HCT116 (cell line): Measurements from ENCODE around the gene EPS8L2. TPM values are rescaled to one million over a fixed set of nuclear protein-coding genes. Genes with fewer than 3 reads are reported as not detected.

ENCODE experiments used
- ATAC-seq: fragments of 200-7000 bp; cut with Tn5 transposase; 2 replicates; pipeline ENCODE4 v1.9.1; 2020; ENCODE audit warnings: mild to moderate bottlenecking, moderate library complexity
- BruUV-seq: library from RNA; stranded (reverse); fragments of 400-500 nt; replicated peaks from 2 replicates; lab custom pipeline; 2021; lab: Mats Ljungman, UMichigan
- CTCF ChIA-PET: fragments of 300-600 bp; sonication (Branson Sonifier 250); formaldehyde crosslinking; loops from one replicate; lab custom pipeline; 2021; ENCODE audit warnings: antibody characterized with exemption; lab: Charles Lee
- POLR2A ChIA-PET: fragments of 300-600, 350-600 bp; sonication (Branson Sonifier 250); formaldehyde crosslinking; loops from one replicate; lab custom pipeline; 2021; ENCODE audit warnings: antibody characterized with exemption; lab: Charles Lee
- RAD21 ChIA-PET, 2 experiments: fragments of 300-600 bp; sonication (Branson Sonifier 250); formaldehyde crosslinking; loops; one replicate each; lab custom pipeline; 2023; ENCODE audit warnings: low total read pairs in 2 of 2; ENCODE audit not compliant: uncharacterized antibody in 2 of 2, unreplicated experiment in 2 of 2, low non-redundant PET in 1 of 2; lab: Charles Lee
- DNase-seq: peaks from one replicate; pipeline ENCODE4 v3.0.0-alpha.2; 2010; ENCODE audit warnings: low read depth, low spot score
- H2AFZ ChIP-seq: fragments of 200-600 bp; shearing (Covaris generic), sonication (generic); 2 replicates; pipeline ENCODE4 v1.6.1; 2017; ENCODE audit warnings: low read depth, mixed run types, mixed read lengths, antibody characterized with exemption, low read length; ENCODE audit not compliant: poor library complexity, severe bottlenecking
- H3K27ac ChIP-seq: 2 replicates; pipeline ENCODE4 v1.5.1; 2012; ENCODE audit warnings: low read depth, low read length
- H3K27me3 ChIP-seq: fragments of 200-600 bp; sonication (generic); 2 replicates; pipeline ENCODE4 v1.6.1; 2016; ENCODE audit warnings: mixed run types, low read length, mixed read lengths; ENCODE audit not compliant: insufficient read depth
- H3K36me3 ChIP-seq, 2 experiments: fragments of 200-500 bp in 1 of 2; fragments of 200-600 bp in 1 of 2; sonication (Bioruptor generic) in 1 of 2; sonication (generic) in 1 of 2; 2 replicates each; pipeline versions ENCODE4 v1.5.1 to v1.6.1; 2014 to 2016; ENCODE audit warnings: low read length in 2 of 2, inconsistent platforms in 1 of 2, mixed read lengths in 1 of 2, mixed run types in 1 of 2; ENCODE audit not compliant: insufficient read depth in 2 of 2, control insufficient read depth in 1 of 2
- H3K4me1 ChIP-seq, 2 experiments: fragments of 200-600 bp in 1 of 2; sonication (generic) in 1 of 2; 2 replicates each; pipeline versions ENCODE4 v1.5.1 to v1.6.1; 2012 to 2017; ENCODE audit warnings: low read length in 2 of 2, inconsistent platforms in 1 of 2, mild to moderate bottlenecking in 1 of 2, mixed read lengths in 1 of 2, mixed run types in 1 of 2, moderate library complexity in 1 of 2; ENCODE audit not compliant: insufficient read depth in 2 of 2, control insufficient read depth in 1 of 2
- H3K4me2 ChIP-seq: fragments of 200-600 bp; sonication (generic); 2 replicates; pipeline ENCODE4 v1.6.1; 2017; ENCODE audit warnings: mixed run types, low read length, mixed read lengths
- H3K4me3 ChIP-seq, 2 experiments: fragments of 200-600 bp in 1 of 2; sonication (generic) in 1 of 2; replicated peaks in 1 of 2; 2 replicates each; pipeline ENCODE4 v1.5.1; 2011 to 2016; ENCODE audit warnings: low read length in 2 of 2, control low read depth in 1 of 2, low read depth in 1 of 2, mild to moderate bottlenecking in 1 of 2, mixed read lengths in 1 of 2, mixed run types in 1 of 2
- H3K79me2 ChIP-seq: fragments of 200-600 bp; sonication (generic); 2 replicates; pipeline ENCODE4 v1.6.1; 2017; ENCODE audit warnings: mild to moderate bottlenecking, mixed run types, low read length, moderate library complexity, mixed read lengths; ENCODE audit not compliant: insufficient read depth
- H3K9ac ChIP-seq: fragments of 200-600 bp; sonication (generic); 2 replicates; pipeline ENCODE4 v1.6.1; 2016; ENCODE audit warnings: low read length, mixed read lengths
- H3K9me2 ChIP-seq: fragments of 200-600 bp; sonication (generic), shearing (Covaris generic); 2 replicates; pipeline ENCODE4 v1.6.1; 2017; ENCODE audit warnings: mixed run types, mild to moderate bottlenecking, moderate library complexity; ENCODE audit not compliant: insufficient read depth
- H3K9me3 ChIP-seq, 2 experiments: fragments of 200-500 bp in 1 of 2; fragments of 200-600 bp in 1 of 2; sonication (Bioruptor generic) in 1 of 2; sonication (generic) in 1 of 2; 2 replicates each; pipeline ENCODE4 v1.6.1; 2014 to 2017; ENCODE audit warnings: low read length in 2 of 2, mixed read lengths in 2 of 2, inconsistent platforms in 1 of 2, low read depth in 1 of 2, mild to moderate bottlenecking in 1 of 2, mixed run types in 1 of 2, moderate library complexity in 1 of 2; ENCODE audit not compliant: control insufficient read depth in 1 of 2, insufficient read depth in 1 of 2
- H4K20me1 ChIP-seq: fragments of 200-600 bp; sonication (generic), shearing (Covaris generic); 2 replicates; pipeline ENCODE4 v1.6.1; 2017; ENCODE audit warnings: mixed run types, mild to moderate bottlenecking, moderate library complexity; ENCODE audit not compliant: insufficient read depth
- EGR1 ChIP-seq: IDR thresholded peaks from 2 replicates; pipeline ENCODE4 v1.6.1; 2012; ENCODE audit warnings: low read depth
- ELF1 ChIP-seq: IDR thresholded peaks from 2 replicates; pipeline ENCODE4 v1.6.1; 2012; ENCODE audit warnings: low read depth, borderline replicate concordance
- EZH2 ChIP-seq: fragments of 200-600 bp; sonication (generic); IDR thresholded peaks from 2 replicates; pipeline ENCODE4 v1.6.1; 2017; ENCODE audit warnings: antibody characterized with exemption, mixed run types
- FOSL1 ChIP-seq: IDR thresholded peaks from 2 replicates; pipeline ENCODE4 v1.6.1; 2012; ENCODE audit warnings: low read depth
- JUND ChIP-seq: IDR thresholded peaks from 2 replicates; pipeline ENCODE4 v1.6.1; 2012
- MAX ChIP-seq: IDR thresholded peaks from 2 replicates; pipeline ENCODE4 v1.6.1; 2012
- RAD21 ChIP-seq: IDR thresholded peaks from 2 replicates; pipeline ENCODE4 v1.6.1; 2012; ENCODE audit warnings: low read depth, mild to moderate bottlenecking
- SP1 ChIP-seq: IDR thresholded peaks from 2 replicates; pipeline ENCODE4 v1.6.1; 2012; ENCODE audit warnings: low read depth
- SRF ChIP-seq: IDR thresholded peaks from 2 replicates; pipeline ENCODE4 v1.6.1; 2012; ENCODE audit warnings: low read depth
- ZNF274 ChIP-seq: fragments of 200-500 bp; sonication (Bioruptor generic); IDR thresholded peaks from 2 replicates; pipeline ENCODE4 v1.6.1; 2014; ENCODE audit warnings: mild to moderate bottlenecking, low read depth, low read length, inconsistent platforms
- intact Hi-C: fragments of 100-400 bp; cut with micrococcal nuclease; formaldehyde crosslinking; loops from 2 replicates; pipeline ENCODE4 v1.10.0; 2022
- total RNA-seq: library from RNA; stranded (reverse); gene quantifications from one replicate; pipeline ENCODE4 v1.2.1, GENCODE V29; 2021; ENCODE audit not compliant: unreplicated experiment
- TF ChIP-seq, protein P1 (sequence below): IDR thresholded peaks from 2 replicates; pipeline ENCODE4 v1.6.1; 2012; ENCODE audit warnings: low read depth

Gene EPS8L2
- total RNA-seq, 1 experiment from 2014 or later: 157 TPM

DNA sequence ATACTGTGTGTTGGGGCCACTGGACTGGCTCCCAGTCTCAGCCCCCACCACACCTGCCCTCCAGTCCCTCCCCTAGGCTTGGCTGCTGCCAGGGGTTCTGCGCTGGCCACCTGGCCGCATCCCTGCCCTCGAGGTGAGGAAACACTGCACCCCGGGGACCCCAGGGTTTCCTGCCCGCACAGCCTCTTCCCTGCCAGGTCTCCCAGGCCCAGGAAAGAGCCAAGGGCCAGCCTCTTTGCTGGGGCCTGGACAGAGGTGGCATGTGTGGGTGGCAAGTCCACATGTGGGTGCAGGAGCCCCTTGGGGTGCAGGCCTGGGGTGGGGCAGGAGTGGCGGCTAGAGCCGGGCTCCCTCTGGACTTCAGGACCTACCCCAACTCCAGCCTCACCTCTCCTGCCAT lies 2.5 kb downstream of the EPS8L2 start:
- RAD21 ChIA-PET: no interaction called here
- H3K27me3 ChIP-seq: no peaks in the 10 kb centered on the region
- 0 out of 4 replicates have a peak, but pooled peaks cover 0 to 7% of the 10 kb centered on the region in 2 experiments for H3K36me3 ChIP-seq
- peak overlapping the region; percentile 98 for H3K4me2 ChIP-seq
- peak overlapping the region; percentile 99 for H3K27ac ChIP-seq
- no TSS peak for BruUV-seq
- H3K79me2 ChIP-seq: peaks cover 37% of the 10 kb centered on the region
- H4K20me1 ChIP-seq: no peaks in the 10 kb centered on the region
- H3K9me3 ChIP-seq: no peaks in the 10 kb centered on the region
- no peak for DNase-seq
- H3K9ac ChIP-seq: peak overlapping the region; percentile 89
- H3K4me1 ChIP-seq: peaks cover 44 to 61% of the 10 kb centered on the region in 2 experiments
- TF ChIP-seq EGR1: no peak
- TF ChIP-seq, all 23 proteins: peak for 0
- no peaks in the 10 kb centered on the region for H3K9me2 ChIP-seq
- H3K4me3 ChIP-seq: no peak overlapping the region
- ATAC-seq: no peak
- ChIA-PET CTCF (no interaction called here), POLR2A (no interaction called here)
- no peak overlapping the region for H2AFZ ChIP-seq
- intact Hi-C loops: no loop called here

DNA sequence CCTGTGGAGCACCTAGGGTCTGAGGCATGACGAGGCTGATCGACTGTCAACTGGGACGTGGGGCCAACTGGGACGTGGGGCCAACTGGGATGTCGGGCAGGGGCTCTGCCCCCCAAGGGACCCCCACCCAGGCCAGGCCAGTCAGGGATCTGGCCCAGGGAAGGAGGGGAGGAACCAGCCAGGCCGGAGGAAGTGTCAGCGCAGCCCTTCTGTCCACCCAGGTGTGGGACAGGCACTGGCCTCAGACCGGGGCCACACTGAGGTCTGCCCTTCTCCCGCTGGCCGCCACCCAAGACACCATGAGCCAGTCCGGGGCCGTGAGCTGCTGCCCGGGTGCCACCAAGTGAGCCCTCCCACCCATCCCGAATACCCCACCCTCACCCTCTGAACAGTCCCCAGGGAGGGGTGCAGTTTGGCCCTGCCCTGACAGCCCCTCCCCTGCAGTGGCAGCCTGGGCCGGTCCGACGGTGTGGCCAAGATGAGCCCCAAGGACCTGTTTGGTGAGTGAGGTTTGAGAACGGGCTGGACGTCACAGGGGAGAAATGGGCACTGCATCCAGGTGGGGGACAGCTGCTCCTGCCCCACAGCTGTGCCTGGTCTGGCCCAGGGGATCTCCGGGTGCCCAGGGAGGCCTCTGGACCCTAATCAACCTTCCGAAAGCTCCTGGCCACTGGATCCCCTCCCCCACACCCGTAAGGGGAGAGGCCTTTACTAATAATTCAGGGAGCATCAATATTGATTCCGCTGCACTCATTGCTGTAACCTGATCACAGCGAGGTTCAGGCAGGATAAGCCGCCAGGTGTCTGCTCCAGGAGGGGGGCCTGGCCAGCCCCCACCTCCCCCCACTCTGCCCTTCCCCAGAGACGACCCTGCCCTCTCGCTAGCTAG lies 3.3 kb downstream of the EPS8L2 start:
- intact Hi-C loops: no loop called here
- TF ChIP-seq FOSL1 (no peak), JUND (no peak), ZNF274 (no peak), SRF (no peak), ELF1 (no peak), SP1 (no peak), EZH2 (no peak), RAD21 (no peak), MAX (no peak)
- TF ChIP-seq, protein P1, sequence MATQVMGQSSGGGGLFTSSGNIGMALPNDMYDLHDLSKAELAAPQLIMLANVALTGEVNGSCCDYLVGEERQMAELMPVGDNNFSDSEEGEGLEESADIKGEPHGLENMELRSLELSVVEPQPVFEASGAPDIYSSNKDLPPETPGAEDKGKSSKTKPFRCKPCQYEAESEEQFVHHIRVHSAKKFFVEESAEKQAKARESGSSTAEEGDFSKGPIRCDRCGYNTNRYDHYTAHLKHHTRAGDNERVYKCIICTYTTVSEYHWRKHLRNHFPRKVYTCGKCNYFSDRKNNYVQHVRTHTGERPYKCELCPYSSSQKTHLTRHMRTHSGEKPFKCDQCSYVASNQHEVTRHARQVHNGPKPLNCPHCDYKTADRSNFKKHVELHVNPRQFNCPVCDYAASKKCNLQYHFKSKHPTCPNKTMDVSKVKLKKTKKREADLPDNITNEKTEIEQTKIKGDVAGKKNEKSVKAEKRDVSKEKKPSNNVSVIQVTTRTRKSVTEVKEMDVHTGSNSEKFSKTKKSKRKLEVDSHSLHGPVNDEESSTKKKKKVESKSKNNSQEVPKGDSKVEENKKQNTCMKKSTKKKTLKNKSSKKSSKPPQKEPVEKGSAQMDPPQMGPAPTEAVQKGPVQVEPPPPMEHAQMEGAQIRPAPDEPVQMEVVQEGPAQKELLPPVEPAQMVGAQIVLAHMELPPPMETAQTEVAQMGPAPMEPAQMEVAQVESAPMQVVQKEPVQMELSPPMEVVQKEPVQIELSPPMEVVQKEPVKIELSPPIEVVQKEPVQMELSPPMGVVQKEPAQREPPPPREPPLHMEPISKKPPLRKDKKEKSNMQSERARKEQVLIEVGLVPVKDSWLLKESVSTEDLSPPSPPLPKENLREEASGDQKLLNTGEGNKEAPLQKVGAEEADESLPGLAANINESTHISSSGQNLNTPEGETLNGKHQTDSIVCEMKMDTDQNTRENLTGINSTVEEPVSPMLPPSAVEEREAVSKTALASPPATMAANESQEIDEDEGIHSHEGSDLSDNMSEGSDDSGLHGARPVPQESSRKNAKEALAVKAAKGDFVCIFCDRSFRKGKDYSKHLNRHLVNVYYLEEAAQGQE: no peak
- Histone ChIP-seq H3K9me3 (no peaks in the 10 kb centered on the region), H3K36me3 (0 out of 4 replicates have a peak, but pooled peaks cover 0 to 7% of the 10 kb centered on the region in 2 experiments), H3K27ac (peak overlapping the region; percentile 32; the same call in 1 of the 2 replicates), H3K4me1 (peaks cover 44 to 58% of the 10 kb centered on the region in 2 experiments), H3K79me2 (peaks cover 37% of the 10 kb centered on the region), H3K9ac (no peak overlapping the region), H3K27me3 (no peaks in the 10 kb centered on the region), H3K4me2 (no peak overlapping the region), H4K20me1 (no peaks in the 10 kb centered on the region), H3K4me3 (no peak overlapping the region), H2AFZ (no peak overlapping the region), H3K9me2 (no peaks in the 10 kb centered on the region)
- ChIA-PET RAD21 (no interaction called here), POLR2A (no interaction called here), CTCF (no interaction called here)
- ATAC-seq (no peak), DNase-seq (no peak)
- no TSS peak for BruUV-seq
